IMR-90 (cell line): ENCODE measurements around the gene PRDM5. TPM values are rescaled to one million over a fixed set of nuclear protein-coding genes. Genes with fewer than 3 reads are reported as not detected.

ENCODE experiments used
- ATAC-seq: fragments of 200-7000 bp; cut with Tn5 transposase; 2 replicates; pipeline ENCODE4 v1.9.1; 2020; ENCODE audit warnings: low read depth, mild to moderate bottlenecking, moderate library complexity
- BruUV-seq: library from RNA; stranded (reverse); fragments of 400-500 nt; replicated peaks from 2 replicates; lab custom pipeline; 2021; lab: Mats Ljungman, UMichigan
- CTCF ChIA-PET: fragments of 300-600 bp; formaldehyde crosslinking; extraction: SDS; loops from one replicate; lab custom pipeline; 2021; ENCODE audit warnings: antibody characterized with exemption; lab: Yijun Ruan, JAX
- POLR2A ChIA-PET: fragments of 300-600 bp; sonication (Branson Sonifier 250); formaldehyde crosslinking; loops from one replicate; lab custom pipeline; 2022; ENCODE audit warnings: antibody characterized with exemption; ENCODE audit not compliant: unreplicated experiment; lab: Charles Lee
- DNase-seq: peaks from one replicate; pipeline ENCODE4 v3.0.0; 2013
- H2AFZ ChIP-seq: replicated peaks from 2 replicates; pipeline ENCODE3; 2013; ENCODE audit warnings: low read length, mild to moderate bottlenecking; ENCODE audit not compliant: poor library complexity
- H2AK5ac ChIP-seq: 2 replicates; pipeline ENCODE4 v1.6.1; 2013; ENCODE audit warnings: low read depth, low read length, inconsistent platforms
- H2AK9ac ChIP-seq: replicated peaks from 2 replicates; pipeline ENCODE3; 2013; ENCODE audit warnings: mild to moderate bottlenecking, low read depth, low read length, moderate library complexity; ENCODE audit not compliant: poor library complexity
- H2BK120ac ChIP-seq: 2 replicates; pipeline ENCODE4 v1.6.1; 2013; ENCODE audit warnings: low read depth, low read length, inconsistent platforms
- H2BK15ac ChIP-seq: 3 replicates; pipeline ENCODE4 v1.6.1; 2013; ENCODE audit warnings: low read depth, low read length, inconsistent platforms
- H2BK20ac ChIP-seq: 2 replicates; pipeline ENCODE4 v1.6.1; 2013; ENCODE audit warnings: low read depth, mild to moderate bottlenecking, inconsistent platforms, low read length, moderate library complexity
- H2BK5ac ChIP-seq: 2 replicates; pipeline ENCODE4 v1.6.1; 2013; ENCODE audit warnings: mild to moderate bottlenecking, low read depth, low read length, inconsistent platforms; ENCODE audit not compliant: poor library complexity, severe bottlenecking
- H3K14ac ChIP-seq: replicated peaks from 2 replicates; pipeline ENCODE4 v1.6.1; 2013; ENCODE audit warnings: low read depth, low read length, inconsistent platforms
- H3K18ac ChIP-seq: 2 replicates; pipeline ENCODE4 v1.6.1; 2013; ENCODE audit warnings: low read depth, low read length, control low read depth
- H3K23ac ChIP-seq: 2 replicates; pipeline ENCODE4 v1.6.1; 2013; ENCODE audit warnings: low read depth, low read length, inconsistent platforms
- H3K27ac ChIP-seq: 2 replicates; pipeline ENCODE4 v1.5.1; 2013; ENCODE audit warnings: mild to moderate bottlenecking, control low read depth, low read length; ENCODE audit not compliant: insufficient read depth
- H3K27me3 ChIP-seq: 2 replicates; pipeline ENCODE4 v1.6.1; 2013; ENCODE audit warnings: low read length; ENCODE audit not compliant: control insufficient read depth, insufficient read depth
- H3K36me3 ChIP-seq: 2 replicates; pipeline ENCODE4 v1.6.1; 2013; ENCODE audit warnings: low read length, mixed read lengths; ENCODE audit not compliant: control insufficient read depth, insufficient read depth
- H3K4ac ChIP-seq: 2 replicates; pipeline ENCODE4 v1.6.1; 2013; ENCODE audit warnings: low read depth, low read length, inconsistent platforms
- H3K4me1 ChIP-seq: 2 replicates; pipeline ENCODE4 v1.6.1; 2013; ENCODE audit warnings: low read length, mixed read lengths; ENCODE audit not compliant: control insufficient read depth, insufficient read depth
- H3K4me2 ChIP-seq: 2 replicates; pipeline ENCODE4 v1.6.1; 2013; ENCODE audit warnings: low read depth, mild to moderate bottlenecking, control low read depth, low read length, moderate library complexity
- H3K4me3 ChIP-seq: 2 replicates; pipeline ENCODE4 v1.5.1; 2013; ENCODE audit warnings: low read depth, mild to moderate bottlenecking, control low read depth, low read length, moderate library complexity; ENCODE audit not compliant: insufficient read depth
- H3K56ac ChIP-seq: 2 replicates; pipeline ENCODE4 v1.6.1; 2013; ENCODE audit warnings: low read length, inconsistent platforms; ENCODE audit not compliant: insufficient read depth; ENCODE audit errors: extremely low read depth
- H3K79me1 ChIP-seq, 2 experiments: 2 replicates each; pipeline ENCODE4 v1.6.1; 2013; ENCODE audit warnings: low read length in 2 of 2, inconsistent platforms in 1 of 2, low read depth in 1 of 2
- H3K9ac ChIP-seq: 2 replicates; pipeline ENCODE4 v1.6.1; 2013; ENCODE audit warnings: low read depth, low read length, control low read depth
- H3K9me1 ChIP-seq: 2 replicates; pipeline ENCODE4 v1.6.1; 2013; ENCODE audit warnings: low read length, inconsistent platforms; ENCODE audit not compliant: insufficient read depth
- H3K9me3 ChIP-seq: 2 replicates; pipeline ENCODE4 v1.6.1; 2013; ENCODE audit warnings: low read length; ENCODE audit not compliant: control insufficient read depth, insufficient read depth
- H4K20me1 ChIP-seq: 2 replicates; pipeline ENCODE4 v1.6.1; 2013; ENCODE audit warnings: low read length, inconsistent platforms; ENCODE audit not compliant: insufficient read depth
- H4K5ac ChIP-seq: 2 replicates; pipeline ENCODE4 v1.6.1; 2013; ENCODE audit warnings: mild to moderate bottlenecking, low read depth, low read length, control low read depth
- H4K8ac ChIP-seq, 2 experiments: 2 replicates each; pipeline ENCODE4 v1.6.1; 2013; ENCODE audit warnings: low read depth in 2 of 2, low read length in 2 of 2, control low read depth in 1 of 2, inconsistent platforms in 1 of 2
- H4K91ac ChIP-seq: 2 replicates; pipeline ENCODE4 v1.6.1; 2013; ENCODE audit warnings: low read depth, low read length, inconsistent platforms; ENCODE audit not compliant: insufficient read depth
- CEBPB ChIP-seq: IDR thresholded peaks from 2 replicates; pipeline ENCODE4 v1.6.1; 2012; ENCODE audit warnings: low read depth, low read length, improper control_type of control experiment
- ELK1 ChIP-seq: fragments of 150-350 bp; IDR thresholded peaks from 2 replicates; pipeline ENCODE4 v1.6.1; 2016; ENCODE audit warnings: low read depth, mild to moderate bottlenecking, low read length, moderate library complexity, borderline replicate concordance
- POLR2A ChIP-seq: IDR thresholded peaks from 2 replicates; pipeline ENCODE4 v1.6.1; 2012; ENCODE audit warnings: mild to moderate bottlenecking, low read depth, low read length
- WGBS, 2 experiments: methylation state at CpG; one replicate each; pipeline versions ENCODE4 v1.1.5 to v1.1.7; 2013; ENCODE audit warnings: missing lambda C conversion rate in 2 of 2; ENCODE audit not compliant: insufficient read length in 1 of 2; ENCODE audit errors: extremely low coverage in 2 of 2; 5-methylcytosine and 5-hydroxymethylcytosine counted together
- dilution Hi-C: fragments of 300-500 bp; cut with HindIII; formaldehyde crosslinking; loops from one replicate; pipeline ENCODE4 v1.14.3; 2018; ENCODE audit warnings: low sequenced_read_pairs; ENCODE audit not compliant: unreplicated experiment
- in situ Hi-C: fragments of 300-500 bp; cut with MboI; formaldehyde crosslinking; loops from 3 replicates; pipeline ENCODE4 v1.14.3; 2019; ENCODE audit warnings: low sequenced_read_pairs, inconsistent platforms, mixed read lengths
- intact Hi-C: fragments of 100-400 bp; cut with micrococcal nuclease; formaldehyde crosslinking; loops from 2 replicates; pipeline ENCODE4 v1.10.0; 2022
- polyA plus RNA-seq, 3 experiments: library from polyadenylated mRNA; depleted of rRNA; stranded (reverse); fragments of >200 nt; gene quantifications; 2 replicates each; pipeline ENCODE4 v1.2.3, GENCODE V29; 2012; ENCODE audit warnings: low replicate concordance in 1 of 3
- total RNA-seq: library from RNA; depleted of rRNA; stranded (reverse); fragments of >200 nt; gene quantifications from 2 replicates; pipeline ENCODE4 v1.2.3, GENCODE V29; 2012

Gene PRDM5
- total and polyA plus RNA-seq, 2 of the 4 experiments (the other 2 are of a cell fraction), result 4.1 to 10.8 TPM

- H2BK5ac ChIP-seq, result no peak overlapping the region
- no peak overlapping the region for H2AFZ ChIP-seq
- H3K27me3 ChIP-seq, result no peaks in the 10 kb centered on the region
- no peak overlapping the region for H2BK20ac ChIP-seq
- no peak for DNase-seq
- H3K9me1 ChIP-seq, result no peaks in the 10 kb centered on the region
- 0 out of 2 replicates have a peak, but pooled peaks cover 1% of the 10 kb centered on the region for H3K36me3 ChIP-seq
- POLR2A ChIA-PET, result no interaction called here
- ATAC-seq, result no peak
- no peak overlapping the region for H3K56ac ChIP-seq
- no peak overlapping the region for H2BK15ac ChIP-seq
- TF ChIP-seq CEBPB, result no peak
- TF ChIP-seq ELK1, result no peak
- TF ChIP-seq POLR2A, result no peak
- H3K14ac ChIP-seq, result no peak overlapping the region
- H2AK5ac ChIP-seq, result no peak overlapping the region
- CTCF ChIA-PET, result no interaction called here
- no peak overlapping the region for H3K4ac ChIP-seq
- H2AK9ac ChIP-seq, result no peak overlapping the region
- no peak overlapping the region for H3K9ac ChIP-seq
- no peak overlapping the region for H3K23ac ChIP-seq
- H2BK120ac ChIP-seq, result no peak overlapping the region
- no peak overlapping the region for H3K27ac ChIP-seq
- no peak overlapping the region for H3K18ac ChIP-seq
- H3K4me1 ChIP-seq, result no peaks in the 10 kb centered on the region
- no peak overlapping the region for H4K91ac ChIP-seq
- H4K20me1 ChIP-seq, result no peaks in the 10 kb centered on the region
- no peak overlapping the region for H4K8ac ChIP-seq
- H3K9me3 ChIP-seq, result no peaks in the 10 kb centered on the region
- WGBS, 2 experiments, result no CpG with 5 or more reads among the region's 2 CpGs
- H3K79me1 ChIP-seq, result no peaks in the 10 kb centered on the region
- no peak overlapping the region for H3K4me3 ChIP-seq
- no TSS peak for BruUV-seq
- no peak overlapping the region for H3K4me2 ChIP-seq
- intact Hi-C loops, result no loop called here
- H4K5ac ChIP-seq, result no peak overlapping the region
- in situ Hi-C loops, result no loop called here
- dilution Hi-C loops, result no loop called here
These were observed 27.0 kb downstream of the PRDM5 start for GRCh38 chr4:120895554-120895953.
